GM18909 (cell line): ENCODE measurements around the gene SIRT1.
A peak's percentile ranks its signal among the peaks of the same experiment; 100 is the strongest.
"Not testable (repeated sequence)": the region's sequence is repeated elsewhere in the genome, so short reads cannot be mapped to it uniquely, and the experiment has no call there.

Experiments used
- ATAC-seq: cut with Tn5 transposase; IDR thresholded peaks from one replicate; pipeline ENCODE4 v1.9.1; 2021; ENCODE audit warnings: mild to moderate bottlenecking; ENCODE audit not compliant: unreplicated experiment, poor library complexity

SIRT1 gene

GRCh38 chr10:67884313-67884841, at the start of gene SIRT1:
TSS of gene SIRT1 (plus strand) at chr10:67884656. CDS start at chr10:67884722, 66 bp downstream.
- peak; percentile 90 for ATAC-seq

GRCh38 chr10:67835541-67836394, 48.7 kb upstream of the SIRT1 start:
- ATAC-seq = not testable (repeated sequence)

GRCh38 chr10:67836488-67836887, 48.0 kb upstream of the SIRT1 start:
- ATAC-seq = no peak

DNA sequence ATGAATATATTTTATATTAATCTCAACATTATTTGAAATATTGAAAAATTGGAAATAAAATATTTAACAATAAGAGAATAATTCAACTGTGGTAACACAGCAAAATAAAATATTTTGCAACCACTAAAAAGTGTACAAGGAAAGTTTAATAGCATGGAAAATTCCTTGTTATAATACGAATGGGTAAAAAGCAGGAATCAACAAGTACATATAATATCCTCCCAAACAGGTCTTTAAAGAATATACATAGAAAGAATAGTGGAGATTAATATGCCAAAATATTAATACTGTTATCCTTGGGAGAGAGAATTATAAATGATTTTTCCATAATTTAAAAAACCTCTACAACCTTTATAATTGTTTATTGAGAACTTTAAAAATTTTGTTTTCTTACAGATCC, 47.5 kb upstream of the SIRT1 start:
- no peak for ATAC-seq

DNA sequence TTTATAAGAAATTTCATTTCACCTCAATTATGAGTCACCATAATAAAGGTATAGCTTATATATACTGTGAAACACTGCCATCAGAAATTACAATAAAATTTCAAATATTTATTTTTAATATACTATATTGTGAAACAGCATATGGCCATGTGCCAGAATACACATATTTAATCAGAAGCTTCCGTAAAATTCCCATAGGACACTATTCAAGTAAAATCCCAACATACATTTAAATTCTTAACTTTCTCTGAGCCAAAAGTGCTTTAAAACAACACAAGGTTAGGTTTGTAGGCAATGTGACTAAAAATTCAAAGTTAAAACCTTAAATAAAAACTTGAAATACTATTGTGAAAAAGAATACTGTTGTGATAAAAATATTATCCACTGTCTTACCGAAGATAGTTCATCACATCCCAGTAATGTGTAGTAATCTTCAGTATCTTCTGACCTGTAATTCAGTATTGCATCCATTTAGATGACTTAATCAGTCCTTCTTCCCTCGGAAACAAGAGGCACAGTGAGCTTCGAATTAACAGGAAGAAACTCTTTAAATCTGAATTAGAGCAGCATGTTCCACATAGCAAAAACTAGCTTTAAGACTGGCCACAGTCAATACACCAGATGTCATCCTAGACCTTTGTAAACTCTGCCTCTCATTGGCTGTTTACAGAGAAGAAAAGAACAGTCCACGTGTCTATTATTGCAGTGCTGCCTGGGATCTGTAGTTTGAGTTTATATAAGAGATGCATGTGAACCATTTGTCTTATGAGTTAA, 46.7 kb upstream of the SIRT1 start, which contains the start of gene DNAJC12:
Gene DNAJC12, minus strand, starts transcription at position 648 of the 774 bp plus-strand sequence. Its CDS starts 177 bp downstream, at position 471.
- ATAC-seq = peak; percentile 79

GRCh38 chr10:67839511-67839910, 44.9 kb upstream of the SIRT1 start:
- not testable (repeated sequence) for ATAC-seq

DNA sequence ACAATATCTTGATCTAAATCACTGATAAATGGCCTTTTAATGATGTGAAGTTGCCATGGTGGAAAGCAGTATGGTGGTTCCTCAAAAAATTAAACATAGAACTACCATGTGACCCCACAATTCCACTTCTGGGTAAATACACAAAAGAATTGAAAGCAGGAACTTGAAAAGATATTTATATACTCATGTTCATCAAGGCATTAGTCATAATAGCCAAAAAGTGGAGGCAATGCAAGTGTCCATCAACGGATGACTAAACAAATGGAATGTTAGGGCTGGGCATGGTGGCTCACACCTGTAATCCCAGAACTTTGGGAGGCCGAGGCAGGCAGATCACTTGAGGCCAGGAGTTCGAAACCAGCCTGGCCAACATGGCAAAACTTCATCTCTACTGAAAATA, 44.5 kb upstream of the SIRT1 start:
- no peak for ATAC-seq

- ATAC-seq = no peak
Measured at GRCh38 chr10:67841737-67842136, 42.7 kb upstream of the SIRT1 start.

- no peak for ATAC-seq
Measured at GRCh38 chr10:67843284-67843683, 41.2 kb upstream of the SIRT1 start.

DNA sequence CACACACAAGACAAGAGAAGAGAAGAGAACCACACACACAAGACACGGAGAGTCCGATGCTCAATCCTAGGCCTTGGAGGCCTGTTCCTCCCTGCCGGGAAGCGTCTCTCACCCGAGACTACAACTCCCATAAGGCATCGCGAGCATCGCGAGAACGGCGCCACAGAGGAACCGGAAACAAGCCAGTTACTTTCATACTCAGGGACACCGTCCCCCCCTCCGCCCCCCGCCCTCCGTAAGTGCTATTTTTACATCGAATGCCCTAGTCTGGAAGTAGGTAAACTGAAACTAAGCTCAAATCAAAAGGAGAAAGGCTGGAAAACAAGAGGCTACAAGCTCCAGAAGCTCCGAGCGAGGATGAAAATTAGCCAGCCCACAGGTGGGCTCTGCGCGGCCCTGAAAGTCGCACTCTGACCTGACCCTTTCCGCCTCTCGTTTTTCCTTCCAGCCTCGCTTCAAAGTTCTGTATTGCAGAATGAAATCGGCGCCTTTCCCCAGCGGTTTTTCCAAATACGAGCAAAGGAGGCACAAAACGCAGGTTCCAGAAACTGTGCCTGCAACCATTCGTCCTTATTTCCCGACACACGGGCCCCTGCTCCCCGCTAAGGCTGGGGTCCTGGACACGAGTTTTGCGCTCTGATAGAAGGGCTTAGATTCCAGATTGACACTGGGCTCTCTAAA, 35.0 kb upstream of the SIRT1 start:
- peak; percentile 94 for ATAC-seq

DNA sequence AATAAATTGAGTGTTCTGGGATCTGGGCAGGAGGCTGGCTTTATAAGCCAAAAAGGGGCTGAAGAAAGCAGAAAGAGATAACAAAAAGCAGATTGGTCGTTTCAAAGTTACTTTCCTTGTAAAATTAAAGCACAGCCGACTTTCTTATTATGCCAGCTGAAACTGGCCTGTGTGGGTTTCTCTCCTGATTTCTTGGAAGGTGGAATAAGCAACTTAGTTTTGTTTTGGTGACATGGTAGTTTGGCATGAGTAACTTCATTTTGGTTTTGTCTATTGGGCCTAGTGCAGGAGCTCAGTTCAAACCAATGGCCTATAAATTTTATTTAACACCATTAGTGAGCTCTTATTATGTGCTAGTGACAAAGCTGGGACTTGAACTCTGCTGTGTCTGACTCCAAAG, 33.3 kb upstream of the SIRT1 start:
- ATAC-seq = no peak

GRCh38 chr10:67852761-67853160, 31.7 kb upstream of the SIRT1 start:
- no peak for ATAC-seq

DNA sequence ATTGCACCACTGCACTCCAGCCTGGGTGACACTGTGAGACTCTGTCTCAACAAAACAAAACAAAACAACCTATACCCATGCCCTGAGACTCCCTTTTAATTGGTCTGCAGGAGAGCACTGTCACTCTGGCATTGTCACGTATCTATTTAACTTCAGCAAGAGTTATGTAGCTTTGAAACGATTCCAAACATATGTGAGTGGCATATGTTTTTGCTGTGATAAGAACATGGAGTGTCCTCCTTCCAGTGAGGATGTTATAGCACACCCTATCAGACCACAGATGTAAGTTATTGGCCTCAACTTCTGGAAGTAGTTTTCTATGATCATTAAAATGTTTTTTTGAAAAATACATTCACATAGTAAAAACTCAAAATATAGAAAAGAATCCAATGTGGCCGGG, 30.9 kb upstream of the SIRT1 start:
- no peak for ATAC-seq

- ATAC-seq = no peak
Measured at GRCh38 chr10:67858971-67859370, 25.5 kb upstream of the SIRT1 start.

DNA sequence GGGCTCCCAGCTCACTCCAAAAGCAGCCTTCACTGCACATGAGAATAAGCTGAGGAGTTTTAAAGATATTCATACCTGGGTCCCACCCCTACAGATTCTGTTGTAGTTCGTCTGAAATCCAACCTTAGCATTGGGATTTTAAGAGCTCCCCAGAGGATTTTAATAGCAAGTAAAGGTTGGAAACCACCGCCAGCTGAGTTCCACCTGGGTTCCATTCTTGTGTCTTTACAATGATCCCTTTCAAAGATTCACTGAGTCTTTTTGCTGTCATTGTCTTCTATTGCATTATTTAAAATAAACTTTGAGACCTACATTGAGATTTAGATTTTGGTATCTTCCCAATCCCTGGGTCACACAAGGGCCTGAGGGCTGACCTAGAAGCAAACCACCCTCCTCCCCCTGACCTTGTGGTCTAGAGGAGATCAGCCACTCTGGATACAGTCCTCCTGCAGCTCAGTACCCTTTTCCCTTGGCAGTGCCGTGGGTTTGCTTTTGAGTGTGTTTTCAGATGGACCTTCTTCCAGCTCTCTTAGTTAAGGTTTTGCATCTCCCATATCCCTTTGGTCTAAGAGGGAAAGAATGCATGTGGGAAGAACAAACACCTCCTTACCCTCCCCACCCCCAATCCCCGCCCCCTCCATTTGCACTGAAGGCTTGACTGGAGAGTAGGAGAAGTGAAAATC, 22.6 kb upstream of the SIRT1 start:
- ATAC-seq = no peak

DNA sequence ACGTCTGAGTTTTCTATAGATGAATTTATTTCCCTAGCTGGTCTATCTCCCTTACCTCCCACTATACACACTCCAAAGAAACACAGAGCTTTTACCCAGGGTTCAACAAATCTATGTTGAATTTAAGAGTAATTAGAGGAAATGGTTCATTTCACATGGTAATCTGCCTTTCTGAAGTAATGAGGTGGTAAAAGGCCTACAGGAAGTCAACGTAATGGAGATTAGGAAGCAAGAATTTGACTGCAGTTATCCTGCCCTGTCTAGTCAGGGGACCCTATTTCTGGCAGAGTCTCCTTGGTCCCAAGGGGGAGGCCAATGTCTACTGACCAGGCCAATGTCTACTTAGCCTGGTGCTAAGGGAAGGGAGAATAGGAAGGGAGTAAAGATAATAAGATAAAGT, 21.4 kb upstream of the SIRT1 start:
- no peak for ATAC-seq

- no peak for ATAC-seq
Measured at GRCh38 chr10:67864607-67865371, 19.7 kb upstream of the SIRT1 start.

DNA sequence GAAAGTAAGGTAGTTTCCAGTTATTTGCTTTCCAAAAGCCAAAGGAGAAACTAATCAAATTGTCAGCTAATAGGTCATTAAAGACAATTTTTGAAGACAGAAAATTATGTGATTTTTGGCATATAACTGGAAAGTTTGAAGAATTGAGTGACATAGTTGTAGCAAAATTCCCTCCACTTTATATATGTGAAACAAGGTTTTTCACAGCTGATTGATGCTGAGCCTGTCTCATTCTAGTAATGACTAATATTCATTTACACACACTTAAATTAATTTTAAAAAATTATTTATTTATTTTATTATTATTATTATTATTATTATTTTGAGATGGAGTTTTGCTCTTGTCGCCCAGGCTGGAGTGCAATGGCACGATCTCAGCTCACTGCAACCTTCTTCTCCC, 16.3 kb upstream of the SIRT1 start:
- ATAC-seq = no peak

- no peak for ATAC-seq
Measured at GRCh38 chr10:67869996-67870395, 14.5 kb upstream of the SIRT1 start.
